GM13977 (cell line): Measurements from ENCODE around the gene KATNAL2.
A peak's percentile ranks its signal among the peaks of the same experiment; 100 is the strongest.

ENCODE experiments used
- DNase-seq: peaks from one replicate; pipeline ENCODE4 v3.0.0; 2012; ENCODE audit warnings: low spot score
- in situ Hi-C: fragments of 300-500 bp; cut with MboI; formaldehyde crosslinking; loops from one replicate; pipeline ENCODE4 v1.12.0; 2022; ENCODE audit warnings: low sequenced_read_pairs, low pct_unique_long_range_greater_than_20kb, mixed read lengths, inconsistent platforms; ENCODE audit not compliant: unreplicated experiment
- TF ChIP-seq, protein P1 (sequence below): IDR thresholded peaks from 2 replicates; pipeline ENCODE4 v1.5.1; 2012; ENCODE audit warnings: mild to moderate bottlenecking, control low read depth; ENCODE audit not compliant: insufficient read depth; ENCODE audit errors: extremely low read depth, missing control alignments

KATNAL2 gene, protein sequence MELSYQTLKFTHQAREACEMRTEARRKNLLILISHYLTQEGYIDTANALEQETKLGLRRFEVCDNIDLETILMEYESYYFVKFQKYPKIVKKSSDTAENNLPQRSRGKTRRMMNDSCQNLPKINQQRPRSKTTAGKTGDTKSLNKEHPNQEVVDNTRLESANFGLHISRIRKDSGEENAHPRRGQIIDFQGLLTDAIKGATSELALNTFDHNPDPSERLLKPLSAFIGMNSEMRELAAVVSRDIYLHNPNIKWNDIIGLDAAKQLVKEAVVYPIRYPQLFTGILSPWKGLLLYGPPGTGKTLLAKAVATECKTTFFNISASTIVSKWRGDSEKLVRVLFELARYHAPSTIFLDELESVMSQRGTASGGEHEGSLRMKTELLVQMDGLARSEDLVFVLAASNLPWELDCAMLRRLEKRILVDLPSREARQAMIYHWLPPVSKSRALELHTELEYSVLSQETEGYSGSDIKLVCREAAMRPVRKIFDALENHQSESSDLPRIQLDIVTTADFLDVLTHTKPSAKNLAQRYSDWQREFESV

GRCh38 chr18:46917108-46917802 lies at the start of gene KATNAL2, which contains the start of gene PIAS2:
Gene KATNAL2, plus strand, starts transcription at chr18:46917602. Its CDS starts 29,271 bp downstream, at chr18:46946873.
Gene PIAS2, minus strand, starts transcription at chr18:46917507. Its CDS starts 162 bp downstream, at chr18:46917345.
- peak; percentile 93 for DNase-seq
- in situ Hi-C loops: no loop called here

GRCh38 chr18:46868169-46868921 lies 49.1 kb upstream of the KATNAL2 start:
- no peak for DNase-seq
- TF ChIP-seq, protein P1, sequence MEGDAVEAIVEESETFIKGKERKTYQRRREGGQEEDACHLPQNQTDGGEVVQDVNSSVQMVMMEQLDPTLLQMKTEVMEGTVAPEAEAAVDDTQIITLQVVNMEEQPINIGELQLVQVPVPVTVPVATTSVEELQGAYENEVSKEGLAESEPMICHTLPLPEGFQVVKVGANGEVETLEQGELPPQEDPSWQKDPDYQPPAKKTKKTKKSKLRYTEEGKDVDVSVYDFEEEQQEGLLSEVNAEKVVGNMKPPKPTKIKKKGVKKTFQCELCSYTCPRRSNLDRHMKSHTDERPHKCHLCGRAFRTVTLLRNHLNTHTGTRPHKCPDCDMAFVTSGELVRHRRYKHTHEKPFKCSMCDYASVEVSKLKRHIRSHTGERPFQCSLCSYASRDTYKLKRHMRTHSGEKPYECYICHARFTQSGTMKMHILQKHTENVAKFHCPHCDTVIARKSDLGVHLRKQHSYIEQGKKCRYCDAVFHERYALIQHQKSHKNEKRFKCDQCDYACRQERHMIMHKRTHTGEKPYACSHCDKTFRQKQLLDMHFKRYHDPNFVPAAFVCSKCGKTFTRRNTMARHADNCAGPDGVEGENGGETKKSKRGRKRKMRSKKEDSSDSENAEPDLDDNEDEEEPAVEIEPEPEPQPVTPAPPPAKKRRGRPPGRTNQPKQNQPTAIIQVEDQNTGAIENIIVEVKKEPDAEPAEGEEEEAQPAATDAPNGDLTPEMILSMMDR: no peak
- in situ Hi-C loops: no loop called here

More at GRCh38 chr18:46917108-46917802, at the start of gene KATNAL2, which contains the start of gene PIAS2:
- TF ChIP-seq, protein P1: peak; percentile 37

DNA sequence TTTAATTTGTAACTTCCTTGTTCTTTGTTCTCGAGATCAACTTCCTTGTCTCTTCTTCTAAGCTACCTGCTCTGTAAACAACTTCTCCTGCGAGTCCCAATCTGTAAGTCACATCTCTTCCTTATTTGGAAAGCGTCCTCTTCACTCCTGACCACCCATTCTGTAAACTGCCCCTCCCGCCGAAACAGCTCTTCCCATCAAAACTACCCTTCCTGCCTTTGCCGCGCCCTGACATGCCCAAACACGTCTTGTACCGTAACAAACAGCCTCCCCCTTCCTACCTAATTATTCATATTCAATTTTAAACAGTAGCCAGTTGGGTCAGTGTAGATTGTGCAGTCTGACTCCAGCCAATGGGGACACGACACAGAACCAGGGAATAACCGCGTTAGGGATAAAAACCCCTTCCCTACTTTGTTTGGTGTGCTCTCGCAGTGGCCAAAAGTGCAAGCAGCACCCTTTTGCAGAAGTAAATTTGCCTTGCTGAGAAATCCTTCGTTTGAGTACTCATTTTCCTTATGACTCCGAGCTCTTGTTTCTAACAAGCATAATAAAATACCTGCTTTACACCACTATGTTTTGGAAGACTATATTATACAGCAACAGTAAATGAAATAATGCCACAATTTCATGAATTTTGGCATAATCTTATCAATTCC lies 39.9 kb upstream of the KATNAL2 start:
- in situ Hi-C loops: no loop called here
- TF ChIP-seq, protein P1: no peak

GRCh38 chr18:46883180-46883579 lies 34.2 kb upstream of the KATNAL2 start:
- TF ChIP-seq, protein P1: no peak
- in situ Hi-C loops: no loop called here
- DNase-seq: no peak

More for the DNA sequence above, 39.9 kb upstream of the KATNAL2 start:
- no peak for DNase-seq

- in situ Hi-C loops: no loop called here
- DNase-seq: no peak
- TF ChIP-seq, protein P1: no peak
Measured at GRCh38 chr18:46886893-46887292, 30.5 kb upstream of the KATNAL2 start.
